ENCODE results near the gene RAB40C. TPM values are rescaled to one million over a fixed set of nuclear protein-coding genes. Genes with fewer than 3 reads are reported as not detected.

The RAB40C gene
- total and polyA plus RNA-seq, 9 of the 15 experiments (the other 6 are each of a cell fraction or from before 2014, with no cell fraction given), result 0.17 to 23.4 (median 8.7) TPM

GRCh38 chr16:667780-668518 lies 78.1 kb downstream of the RAB40C start, which contains the start of gene RHOT2 (continued):
- TF ChIP-seq GTF2F1 (IDR thresholded peaks at IDR 0.05; ENCODE audit: low read depth, low read length) (no peak), NCOA1 (IDR thresholded peaks at IDR 0.05; ENCODE audit: low read depth) (no peak), MTA1 (IDR thresholded peaks at IDR 0.05; ENCODE audit: borderline replicate concordance) (no peak), ZNF232 (CRISPR knock-in tag; IDR thresholded peaks at IDR 0.05) (0 out of 2 replicates have a peak, but pooled peaks have one; percentile 43), RBM25 (IDR thresholded peaks at IDR 0.05; ENCODE audit: low read depth, low read length, severe bottlenecking) (no peak), TBL1XR1 (IDR thresholded peaks at IDR 0.05; ENCODE audit: low read length in 2 of 2) (peak in 1 of 2 experiments; percentile 57; a peak in 1 of 4 replicates), YY1 (IDR thresholded peaks at IDR 0.05; ENCODE audit: borderline replicate concordance in 1 of 3, control insufficient read depth in 1 of 3, extremely low read depth in 1 of 3, insufficient read depth in 3 of 3, insufficient read length in 1 of 3, insufficient replicate concordance in 2 of 3, low read depth in 1 of 3, low read length in 2 of 3) (peak; percentile 75 to 96 (median 93)), BMI1 (IDR thresholded peaks at IDR 0.05; ENCODE audit: low read length) (no peak), POLR2H (tag; IDR thresholded peaks at IDR 0.05; ENCODE audit: low read depth) (no peak), AFF4 (CRISPR knock-in tag; IDR thresholded peaks at IDR 0.05) (peak; percentile 81; the same call in 1 of the 2 replicates), RFX5 (IDR thresholded peaks at IDR 0.05; ENCODE audit: low read depth, low read length) (no peak), HOMEZ (CRISPR knock-in tag; IDR thresholded peaks at IDR 0.05) (no peak), POLR3A (IDR thresholded peaks at IDR 0.05; ENCODE audit: borderline replicate concordance, extremely low read depth, insufficient read depth, insufficient read length) (no peak), ZNF354B (CRISPR knock-in tag; IDR thresholded peaks at IDR 0.05) (no peak), MTA2 (IDR thresholded peaks at IDR 0.05; ENCODE audit: low read depth) (no peak), ELF4 (CRISPR knock-in tag; IDR thresholded peaks at IDR 0.05) (no peak)
- TF ChIP-seq, protein P1, sequence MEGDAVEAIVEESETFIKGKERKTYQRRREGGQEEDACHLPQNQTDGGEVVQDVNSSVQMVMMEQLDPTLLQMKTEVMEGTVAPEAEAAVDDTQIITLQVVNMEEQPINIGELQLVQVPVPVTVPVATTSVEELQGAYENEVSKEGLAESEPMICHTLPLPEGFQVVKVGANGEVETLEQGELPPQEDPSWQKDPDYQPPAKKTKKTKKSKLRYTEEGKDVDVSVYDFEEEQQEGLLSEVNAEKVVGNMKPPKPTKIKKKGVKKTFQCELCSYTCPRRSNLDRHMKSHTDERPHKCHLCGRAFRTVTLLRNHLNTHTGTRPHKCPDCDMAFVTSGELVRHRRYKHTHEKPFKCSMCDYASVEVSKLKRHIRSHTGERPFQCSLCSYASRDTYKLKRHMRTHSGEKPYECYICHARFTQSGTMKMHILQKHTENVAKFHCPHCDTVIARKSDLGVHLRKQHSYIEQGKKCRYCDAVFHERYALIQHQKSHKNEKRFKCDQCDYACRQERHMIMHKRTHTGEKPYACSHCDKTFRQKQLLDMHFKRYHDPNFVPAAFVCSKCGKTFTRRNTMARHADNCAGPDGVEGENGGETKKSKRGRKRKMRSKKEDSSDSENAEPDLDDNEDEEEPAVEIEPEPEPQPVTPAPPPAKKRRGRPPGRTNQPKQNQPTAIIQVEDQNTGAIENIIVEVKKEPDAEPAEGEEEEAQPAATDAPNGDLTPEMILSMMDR (IDR thresholded peaks at IDR 0.05 in 2 of 3, conservative IDR thresholded peaks at IDR 0.05 in 1 of 3; ENCODE audit: insufficient read depth in 2 of 3, low read depth in 1 of 3, low read length in 3 of 3), result peak; percentile 77 to 97 (median 91)
- TF ChIP-seq, protein P2, sequence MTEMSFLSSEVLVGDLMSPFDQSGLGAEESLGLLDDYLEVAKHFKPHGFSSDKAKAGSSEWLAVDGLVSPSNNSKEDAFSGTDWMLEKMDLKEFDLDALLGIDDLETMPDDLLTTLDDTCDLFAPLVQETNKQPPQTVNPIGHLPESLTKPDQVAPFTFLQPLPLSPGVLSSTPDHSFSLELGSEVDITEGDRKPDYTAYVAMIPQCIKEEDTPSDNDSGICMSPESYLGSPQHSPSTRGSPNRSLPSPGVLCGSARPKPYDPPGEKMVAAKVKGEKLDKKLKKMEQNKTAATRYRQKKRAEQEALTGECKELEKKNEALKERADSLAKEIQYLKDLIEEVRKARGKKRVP (CRISPR knock-in tag; IDR thresholded peaks at IDR 0.05), result no peak
